IPS-NIHi7 (cell line): ENCODE results near the gene ARL3.
"Not testable (repeated sequence)": the region's sequence is repeated elsewhere in the genome, so short reads cannot be mapped to it uniquely, and the experiment has no call there.

ENCODE experiments used
- DNase-seq: peaks from one replicate; pipeline ENCODE4 v3.0.0; 2012; ENCODE audit warnings: mixed read lengths; ENCODE audit errors: extremely low spot score

Gene ARL3

DNA sequence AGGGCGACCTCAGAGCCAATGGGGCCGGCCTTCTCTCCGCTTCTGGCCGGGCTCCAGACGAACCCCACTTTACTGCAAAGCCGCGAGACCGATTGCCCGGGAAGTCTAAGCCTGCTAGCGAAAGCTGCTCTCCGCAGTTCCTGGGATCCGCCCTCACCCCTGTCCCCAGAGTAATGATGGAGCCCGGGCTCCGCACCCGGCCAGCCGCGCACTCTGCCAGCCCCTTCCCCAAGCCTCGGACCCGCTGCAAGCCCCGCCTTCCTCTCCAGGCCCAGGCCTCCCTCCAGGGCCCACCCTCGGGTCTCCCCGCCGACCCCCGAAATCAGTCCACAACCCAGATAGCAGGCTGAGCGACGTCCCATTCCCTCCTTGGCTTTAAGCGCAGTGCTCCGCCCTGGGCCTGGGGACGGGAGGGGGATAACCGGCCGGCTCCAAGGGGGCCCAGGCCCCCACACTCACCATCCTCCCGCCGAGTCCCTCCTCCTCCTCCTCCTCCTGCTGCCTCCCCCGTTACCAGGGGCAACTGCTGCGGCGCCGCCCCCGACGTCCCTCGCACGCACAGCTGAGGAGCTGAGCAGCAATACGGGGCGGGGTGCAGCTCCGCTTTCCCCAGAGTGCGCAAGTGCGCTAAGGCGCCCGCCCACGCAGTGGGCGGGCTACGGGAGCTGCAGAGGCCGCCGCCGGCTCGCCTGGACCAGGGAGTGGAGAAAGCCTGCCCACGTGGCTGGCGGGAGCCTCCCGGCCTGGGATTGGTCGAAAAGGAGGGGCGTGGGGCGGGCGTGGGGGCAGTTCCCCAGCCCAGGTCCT is at the start of gene ARL3:
TSS of gene ARL3 (minus strand) at position 584 of the 807 bp plus-strand sequence. CDS start at position 462, 122 bp downstream.
- DNase-seq = peak; percentile 98

GRCh38 chr10:102763037-102763607 is 48.9 kb upstream of the ARL3 start:
- DNase-seq = no peak

DNA sequence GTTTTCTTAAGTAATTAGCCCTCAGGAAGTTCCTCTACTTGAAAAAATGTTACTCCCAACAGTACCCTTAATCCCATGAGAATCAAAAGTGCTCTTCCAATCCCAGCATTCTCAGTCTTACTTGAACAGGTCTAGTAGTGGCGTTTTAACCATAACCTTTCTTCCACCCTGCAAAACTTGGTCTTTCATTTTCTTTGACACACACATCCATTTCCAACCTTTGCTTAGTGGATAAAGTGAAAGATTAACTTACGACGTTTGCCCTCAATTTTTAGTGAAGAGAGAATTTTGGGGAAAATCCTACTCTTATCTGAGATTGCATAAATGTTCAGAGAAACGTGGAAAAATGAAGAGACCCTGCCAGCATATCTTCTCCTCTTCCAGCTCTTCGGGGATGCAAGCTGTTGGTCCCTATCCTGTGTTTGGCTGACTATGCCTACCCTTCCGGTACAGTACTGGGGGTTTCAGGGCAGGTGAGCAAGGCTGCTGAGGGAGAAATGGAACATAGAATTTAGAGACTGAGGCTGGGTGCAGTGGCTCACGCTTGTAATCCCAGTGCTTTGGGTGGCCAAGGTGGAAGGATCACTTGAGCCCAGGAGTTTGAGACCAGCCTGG is 48.3 kb upstream of the ARL3 start:
- no peak for DNase-seq

DNA sequence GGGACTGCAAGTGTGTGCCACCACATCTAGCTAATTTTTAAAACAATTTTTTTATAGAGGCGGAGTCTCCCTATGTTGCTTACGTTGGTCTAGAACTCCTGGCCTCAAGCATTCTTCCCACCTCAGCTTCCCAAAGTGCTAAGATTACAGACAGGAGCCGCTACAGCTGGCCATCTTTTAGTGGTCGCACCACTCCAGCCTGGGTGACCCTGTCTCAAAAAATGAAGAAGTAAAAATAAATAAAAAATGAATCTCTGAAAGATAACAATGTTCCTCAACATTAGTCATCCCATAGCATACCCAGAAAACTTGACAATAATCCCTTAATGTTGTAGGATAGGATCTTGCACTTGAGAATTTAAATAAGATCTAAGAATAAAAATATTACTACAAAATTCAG is 47.8 kb upstream of the ARL3 start:
- DNase-seq = no peak

DNA sequence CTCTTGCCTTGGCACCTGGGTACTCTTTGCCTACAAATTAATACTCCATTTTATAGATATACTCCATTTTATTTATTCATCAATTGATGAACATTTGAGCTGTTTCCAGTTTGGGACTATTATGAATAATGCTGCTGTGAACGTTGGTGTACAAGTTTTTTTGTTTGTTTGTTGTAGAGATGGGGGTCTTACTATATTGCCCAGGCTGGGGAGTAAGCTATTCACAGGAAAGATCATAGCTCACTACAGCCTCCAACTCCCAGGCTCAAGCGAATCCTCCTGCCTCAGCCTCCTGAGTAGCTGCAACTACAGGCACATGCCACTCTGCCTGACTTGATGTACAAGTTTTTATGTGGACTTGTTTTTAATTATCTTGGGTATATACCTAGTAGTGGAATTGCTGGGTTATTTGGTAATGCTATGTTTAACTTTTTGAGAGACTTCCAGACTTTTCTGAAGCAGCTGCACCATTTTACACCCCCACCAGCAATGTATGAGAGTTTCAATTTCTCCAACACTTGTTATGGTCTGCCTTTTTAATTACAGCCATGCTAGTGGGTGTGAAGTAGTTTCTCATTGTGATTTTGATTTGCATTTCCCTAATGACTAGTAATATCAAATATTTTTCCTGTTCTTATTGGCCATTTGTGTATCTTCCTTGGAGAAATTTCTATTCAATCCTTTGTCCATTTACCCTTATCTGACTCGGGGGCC is 45.5 kb upstream of the ARL3 start:
- no peak for DNase-seq

GRCh38 chr10:102758933-102759262 is 44.7 kb upstream of the ARL3 start:
- not testable (repeated sequence) for DNase-seq

DNA sequence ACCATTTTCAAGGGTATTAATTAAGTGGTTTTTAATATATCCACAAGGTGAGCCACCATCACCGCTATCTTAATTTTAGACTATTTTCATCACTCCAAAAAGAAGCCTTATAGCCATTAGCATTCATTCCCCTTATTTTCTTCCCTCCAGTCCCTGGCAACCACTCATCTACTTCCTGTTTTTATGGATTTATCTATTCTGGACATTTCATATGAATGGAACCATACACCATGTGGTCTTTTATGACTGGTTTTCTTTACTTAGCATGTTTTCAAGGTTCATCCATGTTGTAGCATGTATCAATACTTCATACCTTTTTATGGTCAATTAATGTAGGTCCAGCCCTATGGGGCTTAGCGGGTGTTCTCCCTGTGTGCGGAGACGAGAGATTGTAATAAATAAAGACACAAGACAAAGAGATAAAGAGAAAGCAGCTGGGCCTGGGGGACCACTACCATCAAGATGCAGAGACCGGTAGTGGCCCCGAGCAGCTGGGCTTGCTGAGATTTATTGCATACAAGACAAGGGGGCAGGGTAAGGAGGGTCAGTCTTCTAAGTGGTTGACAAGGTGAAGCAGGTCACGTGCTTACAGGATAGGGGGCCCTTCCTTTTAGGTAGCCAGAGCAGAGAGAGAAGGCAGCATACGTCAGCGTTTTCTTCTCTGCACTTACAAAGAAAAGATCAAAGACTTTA is 44.2 kb upstream of the ARL3 start:
- no peak for DNase-seq

DNA sequence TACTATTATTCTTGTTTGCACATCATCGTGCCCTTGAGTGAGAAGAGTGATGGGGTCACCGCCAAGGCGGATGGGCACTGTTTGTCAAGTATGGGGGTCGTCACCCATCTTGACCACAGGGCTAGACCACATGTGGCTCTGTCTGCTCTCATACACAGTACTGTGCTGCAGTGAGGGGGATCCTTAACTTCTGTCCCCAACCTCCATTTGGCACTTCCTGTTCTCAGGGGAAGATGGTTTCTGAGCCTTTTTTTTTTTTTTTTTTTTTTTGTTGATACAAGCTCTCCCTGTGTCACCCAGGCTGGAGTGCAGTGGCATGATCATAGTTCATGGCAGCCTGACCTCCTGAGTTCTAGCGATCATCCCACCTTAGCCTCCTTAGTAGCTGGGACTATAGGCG is 43.1 kb upstream of the ARL3 start:
- no peak for DNase-seq

- DNase-seq = no peak
These were observed 39.5 kb upstream of the ARL3 start for GRCh38 chr10:102753718-102754117.

DNA sequence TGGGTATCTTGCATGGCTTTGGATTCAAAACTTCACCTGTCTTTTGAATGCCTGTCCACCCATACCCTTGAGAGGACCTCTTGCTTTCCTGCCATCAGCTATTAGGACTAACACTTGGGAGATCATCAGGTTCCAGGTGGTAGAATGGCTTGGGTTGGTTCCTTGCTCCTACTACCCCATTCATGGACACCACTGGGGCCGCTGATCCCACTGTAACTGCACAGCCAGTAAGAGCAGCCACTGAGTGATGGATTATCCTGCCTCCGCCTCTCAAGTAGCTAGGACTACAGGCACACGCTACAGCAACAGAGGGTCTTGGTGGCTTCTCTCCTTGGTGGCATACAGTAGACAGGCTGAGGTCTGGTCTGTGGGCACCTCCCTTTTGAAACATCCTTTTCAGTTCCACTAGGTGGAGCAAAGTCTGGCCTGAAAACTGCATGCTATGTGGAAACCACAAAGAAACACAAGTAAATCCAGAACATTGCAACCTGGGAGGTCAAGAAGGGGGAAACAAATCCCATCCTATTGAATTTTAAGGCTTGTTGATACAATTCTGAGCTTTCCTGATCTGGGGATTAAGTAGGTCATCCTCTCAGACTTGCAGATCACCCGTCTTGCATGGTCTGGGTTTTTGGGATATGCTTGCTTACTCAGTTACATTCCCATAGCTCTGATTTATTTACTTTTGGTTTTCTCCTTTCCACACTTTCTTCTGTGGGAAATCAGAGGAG is 38.9 kb upstream of the ARL3 start:
- DNase-seq = peak; percentile 67

DNA sequence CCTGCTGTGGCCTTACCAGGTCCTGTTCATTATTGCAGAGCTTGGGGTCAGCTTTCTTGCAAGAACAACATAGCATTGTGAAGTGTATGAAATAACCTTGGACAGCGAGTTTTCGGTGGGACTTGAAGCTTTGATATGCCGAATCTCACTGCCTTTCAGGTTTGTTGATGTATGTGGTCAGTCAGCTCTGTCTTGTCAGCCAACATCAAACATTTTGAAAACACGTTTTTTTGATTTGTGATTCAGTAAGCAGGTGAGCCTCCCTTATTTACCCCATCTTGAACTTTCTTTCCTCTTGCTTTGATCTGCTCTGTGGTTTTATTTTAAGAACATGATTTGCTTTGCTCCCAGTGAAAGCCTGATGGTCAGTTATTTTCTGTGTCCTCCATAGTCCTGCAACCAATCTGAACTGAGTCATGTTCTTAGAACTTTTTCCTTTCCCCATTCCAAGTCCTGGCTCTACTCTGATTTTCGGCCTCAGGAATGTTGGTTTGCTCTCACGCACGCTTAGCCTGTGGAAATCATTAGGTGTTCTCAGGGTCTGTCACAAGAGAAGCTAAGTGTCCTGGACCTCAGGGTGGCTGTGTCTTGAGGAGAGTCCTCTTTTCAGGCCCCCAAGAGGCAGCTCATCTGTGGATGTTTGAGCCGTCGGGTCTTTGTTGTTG is 38.2 kb upstream of the ARL3 start:
- DNase-seq = no peak

DNA sequence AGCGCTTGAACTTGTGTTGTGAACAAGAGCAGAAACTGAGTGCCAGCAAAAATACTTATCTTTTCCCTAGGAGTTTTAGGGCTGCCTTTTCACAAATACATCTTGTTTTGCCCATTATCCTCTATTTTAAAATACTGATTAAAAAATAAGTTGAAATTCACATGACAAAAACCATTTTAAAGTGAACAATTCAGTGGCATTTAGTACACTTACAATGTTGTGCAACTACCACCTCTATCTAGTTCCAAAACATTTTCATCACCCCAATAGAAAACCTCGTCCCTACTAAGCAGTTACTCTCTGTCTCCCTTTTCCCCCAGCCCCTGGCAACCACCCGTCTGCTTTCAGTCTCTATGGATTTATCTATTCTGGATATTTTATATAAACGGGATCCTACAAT is 31.0 kb upstream of the ARL3 start:
- DNase-seq = no peak

GRCh38 chr10:102744374-102745051 is 30.3 kb upstream of the ARL3 start:
- DNase-seq = no peak

GRCh38 chr10:102743588-102744373 is 29.6 kb upstream of the ARL3 start, which contains the start of gene WBP1L:
Gene WBP1L (plus strand): TSS chr10:102743948. CDS start chr10:102744054, 106 bp downstream.
- peak; percentile 96 for DNase-seq

GRCh38 chr10:102743078-102743587 is 28.9 kb upstream of the ARL3 start:
- no peak for DNase-seq

- DNase-seq = not testable (repeated sequence)
These were observed 28.1 kb upstream of the ARL3 start for GRCh38 chr10:102742313-102742712.

GRCh38 chr10:102741726-102742237 is 27.6 kb upstream of the ARL3 start:
- DNase-seq = no peak

GRCh38 chr10:102740229-102740628 is 26.0 kb upstream of the ARL3 start:
- DNase-seq = no peak

GRCh38 chr10:102738692-102739121 is 24.5 kb upstream of the ARL3 start:
- DNase-seq = no peak
